ENCODE data around the gene HOPX.

HOPX gene

DNA sequence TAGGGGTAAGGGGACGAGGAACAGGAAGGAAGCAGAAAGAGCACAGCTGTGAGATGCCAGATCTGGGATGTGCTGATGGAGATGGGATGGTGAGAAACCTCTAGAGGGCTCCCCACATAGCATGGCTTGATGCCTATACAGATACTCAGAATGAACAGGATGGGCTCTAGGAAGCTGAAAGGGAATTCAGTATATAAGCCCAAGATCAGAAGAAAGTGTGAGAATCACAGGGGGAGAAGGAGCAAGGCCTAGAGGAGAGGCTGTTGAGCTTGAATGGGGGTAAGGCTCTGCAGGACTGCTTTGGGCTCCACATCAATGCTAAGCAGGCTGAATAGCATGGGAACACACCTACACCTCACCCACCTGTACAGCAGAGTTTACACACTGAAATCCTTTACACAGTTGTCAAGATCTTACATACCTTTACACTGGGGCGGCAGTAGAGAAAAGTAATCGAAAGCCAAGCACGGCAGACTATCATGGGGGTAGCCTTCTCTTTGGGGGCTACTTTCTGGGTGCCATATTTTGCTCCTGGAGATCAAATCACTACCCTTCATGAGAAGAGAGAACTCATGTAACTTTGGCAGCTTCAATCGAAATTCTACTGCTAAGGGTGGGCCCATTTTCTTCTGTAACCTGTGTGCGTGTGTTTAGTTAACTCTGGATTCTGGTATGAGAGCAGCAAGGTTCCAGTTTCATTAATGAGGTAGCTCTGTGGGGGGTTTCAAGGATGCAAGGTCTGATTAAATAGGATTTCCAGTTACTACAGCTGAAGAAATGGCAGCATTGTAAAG, 30.6 kb downstream of the HOPX start:
- DNase-seq (ENCODE audit: low read depth): no peak
- no peak overlapping the region for H3K4me3 ChIP-seq (replicated peaks; ENCODE audit: low read depth, low read length)
- TF ChIP-seq, protein P1, sequence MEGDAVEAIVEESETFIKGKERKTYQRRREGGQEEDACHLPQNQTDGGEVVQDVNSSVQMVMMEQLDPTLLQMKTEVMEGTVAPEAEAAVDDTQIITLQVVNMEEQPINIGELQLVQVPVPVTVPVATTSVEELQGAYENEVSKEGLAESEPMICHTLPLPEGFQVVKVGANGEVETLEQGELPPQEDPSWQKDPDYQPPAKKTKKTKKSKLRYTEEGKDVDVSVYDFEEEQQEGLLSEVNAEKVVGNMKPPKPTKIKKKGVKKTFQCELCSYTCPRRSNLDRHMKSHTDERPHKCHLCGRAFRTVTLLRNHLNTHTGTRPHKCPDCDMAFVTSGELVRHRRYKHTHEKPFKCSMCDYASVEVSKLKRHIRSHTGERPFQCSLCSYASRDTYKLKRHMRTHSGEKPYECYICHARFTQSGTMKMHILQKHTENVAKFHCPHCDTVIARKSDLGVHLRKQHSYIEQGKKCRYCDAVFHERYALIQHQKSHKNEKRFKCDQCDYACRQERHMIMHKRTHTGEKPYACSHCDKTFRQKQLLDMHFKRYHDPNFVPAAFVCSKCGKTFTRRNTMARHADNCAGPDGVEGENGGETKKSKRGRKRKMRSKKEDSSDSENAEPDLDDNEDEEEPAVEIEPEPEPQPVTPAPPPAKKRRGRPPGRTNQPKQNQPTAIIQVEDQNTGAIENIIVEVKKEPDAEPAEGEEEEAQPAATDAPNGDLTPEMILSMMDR (IDR thresholded peaks at IDR 0.05; ENCODE audit: low read length, missing control alignments): no peak

- TF ChIP-seq, protein P1 (IDR thresholded peaks at IDR 0.05; ENCODE audit: low read length, missing control alignments): no peak
- DNase-seq (ENCODE audit: low read depth): no peak
- H3K4me3 ChIP-seq (replicated peaks; ENCODE audit: low read depth, low read length): no peak overlapping the region
Measured at GRCh38 chr4:56649445-56650261, 31.4 kb downstream of the HOPX start.

DNA sequence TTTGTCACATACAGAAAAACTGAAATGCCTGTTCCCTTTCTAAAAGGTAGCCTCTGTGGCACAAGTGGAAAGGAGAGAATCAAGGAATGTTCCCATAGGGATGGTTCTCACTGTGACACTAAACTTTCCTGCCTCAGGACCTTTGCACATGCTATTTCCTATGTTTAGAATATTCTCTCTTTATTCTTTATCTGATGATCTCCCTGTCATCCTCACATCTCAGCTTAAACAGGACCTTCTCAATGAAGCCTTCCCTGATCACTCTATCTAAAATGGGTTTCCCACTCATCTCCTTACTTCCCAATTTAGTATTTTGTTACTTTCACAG, 32.3 kb downstream of the HOPX start:
- no peak overlapping the region for H3K4me3 ChIP-seq (replicated peaks; ENCODE audit: low read depth, low read length)
- TF ChIP-seq, protein P1 (IDR thresholded peaks at IDR 0.05; ENCODE audit: low read length, missing control alignments): no peak
- no peak for DNase-seq (ENCODE audit: low read depth)

DNA sequence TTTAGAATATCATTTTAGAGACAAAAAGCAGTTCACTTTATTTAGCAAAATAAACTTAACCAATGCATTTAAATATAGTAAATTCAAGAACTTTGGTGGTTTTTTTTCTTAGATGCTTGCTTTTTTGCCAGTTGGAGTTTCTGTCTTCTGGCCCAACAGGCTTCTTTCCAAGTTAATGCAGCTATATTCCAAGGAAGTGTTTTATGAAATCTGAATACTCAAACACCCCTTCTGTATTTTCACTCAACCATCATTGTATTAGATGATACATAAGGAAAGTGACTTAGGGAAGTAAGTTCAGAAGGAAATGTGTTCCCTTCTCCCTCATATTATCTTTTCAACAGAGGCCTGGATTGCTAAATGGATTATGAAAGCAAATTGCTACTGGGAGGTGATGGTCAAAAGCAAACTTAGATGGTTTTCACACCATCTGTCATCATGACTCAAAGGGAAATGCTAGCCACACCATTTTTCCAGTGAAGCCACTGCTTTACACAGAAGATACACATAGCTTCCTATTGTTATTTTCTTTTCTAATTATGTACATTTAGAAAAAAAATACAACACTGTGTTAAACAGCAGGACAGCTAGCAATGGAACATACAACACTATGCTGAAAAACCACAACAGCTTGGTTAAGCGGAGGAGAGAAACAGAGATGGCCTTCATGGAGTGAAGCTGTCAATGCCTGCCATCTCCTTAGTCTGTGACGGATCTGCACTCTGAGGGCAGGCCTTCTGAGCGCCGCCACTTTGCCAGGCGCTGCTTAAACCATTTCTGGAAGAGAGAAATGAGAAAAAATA, 32.9 kb downstream of the HOPX start:
- peak; percentile 13 for DNase-seq (ENCODE audit: low read depth)
- no peak overlapping the region for H3K4me3 ChIP-seq (replicated peaks; ENCODE audit: low read depth, low read length)
- TF ChIP-seq, protein P1 (IDR thresholded peaks at IDR 0.05; ENCODE audit: low read length, missing control alignments): no peak

DNA sequence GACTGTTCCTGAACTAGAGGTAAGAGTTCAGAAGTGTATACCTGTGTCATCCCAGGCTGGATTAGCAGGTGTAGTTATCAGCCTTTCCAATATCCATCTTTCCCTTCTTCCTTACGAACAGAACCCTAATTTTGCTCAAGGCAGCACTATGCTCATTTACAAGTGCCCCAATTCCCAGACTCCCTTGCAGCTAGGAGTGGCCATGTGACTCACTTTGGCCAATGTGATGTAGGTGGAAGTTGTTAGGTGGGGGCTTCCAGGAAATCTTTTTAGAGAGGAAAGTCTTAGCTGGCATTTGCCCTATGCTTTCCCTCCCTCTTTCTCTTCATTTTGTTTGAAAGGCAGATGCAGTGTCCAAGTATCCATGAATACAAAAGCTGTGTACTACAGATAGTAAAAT, 34.8 kb downstream of the HOPX start:
- DNase-seq (ENCODE audit: low read depth): no peak
- TF ChIP-seq, protein P1 (IDR thresholded peaks at IDR 0.05; ENCODE audit: low read length, missing control alignments): no peak
- no peak overlapping the region for H3K4me3 ChIP-seq (replicated peaks; ENCODE audit: low read depth, low read length)

DNA sequence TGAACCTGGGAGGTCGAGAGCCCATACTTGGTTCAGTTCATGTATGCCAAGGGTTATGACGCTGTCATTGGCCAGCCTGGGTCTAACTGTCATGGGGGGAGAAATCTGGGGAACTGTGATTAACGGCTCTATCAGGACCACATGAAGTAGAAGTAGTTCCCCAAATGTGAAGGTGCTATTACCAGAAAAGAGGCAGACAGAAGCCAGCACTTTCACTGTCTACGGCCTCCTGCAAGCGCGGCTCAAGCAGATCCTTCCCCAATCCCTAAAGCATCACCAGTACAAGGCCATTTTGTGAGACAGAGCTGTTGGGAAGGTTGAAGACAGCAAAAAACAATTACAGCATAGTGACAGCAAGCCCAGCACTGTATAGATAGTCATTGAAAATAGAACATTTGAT, 37.5 kb downstream of the HOPX start:
- no peak overlapping the region for H3K4me3 ChIP-seq (replicated peaks; ENCODE audit: low read depth, low read length)
- TF ChIP-seq, protein P1 (IDR thresholded peaks at IDR 0.05; ENCODE audit: low read length, missing control alignments): no peak
- DNase-seq (ENCODE audit: low read depth): no peak
